Astrocyte of the cerebellum (primary cell): ENCODE measurements around the gene DNAJC11.

Experiments
- DNase-seq: peaks from one replicate; pipeline ENCODE4 v3.0.0-alpha.2; 2011; ENCODE audit warnings: low read depth
- H3K4me3 ChIP-seq: 2 replicates; pipeline ENCODE4 v1.5.1; 2011; ENCODE audit warnings: mild to moderate bottlenecking, low read depth, low read length, moderate library complexity
- in situ Hi-C: cut with HindIII; loops from 2 replicates; pipeline ENCODE4 v1.10.0; 2017; ENCODE audit warnings: low sequenced_read_pairs
- TF ChIP-seq, protein P1 (sequence below): IDR thresholded peaks from 2 replicates; pipeline ENCODE4 v1.5.1; 2012; ENCODE audit warnings: low read length, low read depth, moderate library complexity, mild to moderate bottlenecking; ENCODE audit errors: missing control alignments

Gene DNAJC11

DNA sequence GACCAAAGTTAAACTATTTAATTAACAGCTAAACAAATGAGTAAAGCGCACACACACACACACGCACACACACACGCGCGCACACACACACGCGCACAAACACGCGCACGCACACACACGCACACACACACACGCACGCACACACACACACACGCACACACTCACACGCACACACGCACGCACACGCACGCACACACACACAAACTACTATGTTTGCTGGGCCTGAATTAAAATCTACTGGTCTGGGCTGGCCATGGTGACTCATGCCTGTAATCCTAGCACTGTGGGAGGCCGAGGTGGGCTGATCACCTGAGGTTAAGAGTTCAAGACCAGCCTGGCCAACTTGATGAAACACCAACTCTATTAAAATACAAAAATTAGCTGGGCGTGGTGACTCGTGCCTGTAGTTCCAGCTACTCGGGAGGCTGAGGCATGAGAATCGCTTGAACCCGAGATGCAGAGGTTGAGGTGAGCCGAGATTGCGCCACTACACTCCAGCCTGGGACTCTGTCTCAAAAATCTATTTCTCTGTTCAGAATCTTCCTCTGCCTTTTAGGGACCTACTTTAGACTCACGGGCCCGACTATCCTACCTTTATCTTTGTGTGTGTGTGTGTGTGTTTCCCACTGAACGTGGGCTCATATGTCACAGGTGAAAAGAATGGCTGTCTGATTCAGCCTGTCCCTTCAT lies 37.5 kb upstream of the DNAJC11 start:
- no peak overlapping the region for H3K4me3 ChIP-seq
- no peak for DNase-seq
- TF ChIP-seq, protein P1, sequence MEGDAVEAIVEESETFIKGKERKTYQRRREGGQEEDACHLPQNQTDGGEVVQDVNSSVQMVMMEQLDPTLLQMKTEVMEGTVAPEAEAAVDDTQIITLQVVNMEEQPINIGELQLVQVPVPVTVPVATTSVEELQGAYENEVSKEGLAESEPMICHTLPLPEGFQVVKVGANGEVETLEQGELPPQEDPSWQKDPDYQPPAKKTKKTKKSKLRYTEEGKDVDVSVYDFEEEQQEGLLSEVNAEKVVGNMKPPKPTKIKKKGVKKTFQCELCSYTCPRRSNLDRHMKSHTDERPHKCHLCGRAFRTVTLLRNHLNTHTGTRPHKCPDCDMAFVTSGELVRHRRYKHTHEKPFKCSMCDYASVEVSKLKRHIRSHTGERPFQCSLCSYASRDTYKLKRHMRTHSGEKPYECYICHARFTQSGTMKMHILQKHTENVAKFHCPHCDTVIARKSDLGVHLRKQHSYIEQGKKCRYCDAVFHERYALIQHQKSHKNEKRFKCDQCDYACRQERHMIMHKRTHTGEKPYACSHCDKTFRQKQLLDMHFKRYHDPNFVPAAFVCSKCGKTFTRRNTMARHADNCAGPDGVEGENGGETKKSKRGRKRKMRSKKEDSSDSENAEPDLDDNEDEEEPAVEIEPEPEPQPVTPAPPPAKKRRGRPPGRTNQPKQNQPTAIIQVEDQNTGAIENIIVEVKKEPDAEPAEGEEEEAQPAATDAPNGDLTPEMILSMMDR, result no peak
- in situ Hi-C loops, result no loop called here

DNA sequence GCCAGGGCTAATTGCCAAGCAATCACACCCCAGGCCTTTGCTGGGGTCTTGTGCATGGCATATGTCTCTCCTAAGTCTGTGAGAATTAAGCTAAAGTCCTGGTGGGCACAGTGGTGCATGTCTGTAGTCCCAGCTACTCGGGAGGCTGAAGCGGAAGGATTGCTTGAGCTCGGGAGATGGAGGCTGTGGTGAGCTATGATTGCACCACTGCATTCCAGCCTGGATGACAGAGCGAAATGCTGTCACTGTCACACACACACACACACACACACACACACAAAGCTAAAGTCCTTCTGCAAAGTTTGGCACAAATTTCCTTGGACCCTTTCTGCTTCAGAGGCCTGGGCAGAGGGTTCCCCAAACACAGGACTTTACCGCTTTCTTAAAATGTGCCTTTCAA lies 31.3 kb upstream of the DNAJC11 start:
- TF ChIP-seq, protein P1, result no peak
- in situ Hi-C loops, result no loop called here
- DNase-seq, result no peak
- H3K4me3 ChIP-seq, result no peak overlapping the region

DNA sequence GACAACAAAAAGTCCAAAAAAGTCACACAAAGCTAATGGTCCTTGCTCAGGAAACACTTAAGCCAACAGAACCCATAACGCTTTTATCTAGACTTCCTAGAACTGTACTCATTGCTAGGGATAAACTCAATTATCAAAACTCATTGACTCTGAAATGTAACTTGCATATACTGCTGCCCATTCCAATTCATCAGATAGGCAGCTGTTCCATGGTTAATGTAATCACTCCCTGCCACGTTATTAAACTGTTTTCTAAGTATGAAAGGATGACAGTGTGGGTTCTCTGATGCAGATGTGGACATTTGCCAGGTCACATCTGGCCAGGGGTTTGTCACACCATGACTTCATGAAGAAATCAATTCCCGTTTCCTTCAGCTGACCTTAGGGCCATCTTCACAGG lies 30.3 kb upstream of the DNAJC11 start:
- in situ Hi-C loops, result no loop called here
- TF ChIP-seq, protein P1, result no peak
- no peak overlapping the region for H3K4me3 ChIP-seq
- DNase-seq, result no peak

DNA sequence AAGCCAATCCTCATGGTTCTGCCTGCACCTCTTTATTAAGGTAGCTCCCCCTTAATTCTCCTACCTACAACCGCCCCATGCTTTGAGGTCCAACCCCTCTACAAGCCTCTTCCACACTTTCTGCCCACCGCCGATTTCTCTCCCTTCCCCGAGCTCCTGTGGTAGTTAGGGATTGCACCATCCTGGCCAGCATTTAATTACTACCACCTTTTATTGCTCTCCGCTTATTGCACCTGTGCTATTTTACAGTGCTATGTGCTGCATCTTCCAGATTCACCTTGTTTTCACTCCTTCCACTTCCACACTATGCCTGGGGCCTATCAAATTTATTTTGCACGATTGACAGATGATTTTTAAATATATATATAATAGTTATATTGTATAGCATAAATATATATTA lies 29.3 kb upstream of the DNAJC11 start:
- TF ChIP-seq, protein P1, result no peak
- H3K4me3 ChIP-seq, result no peak overlapping the region
- DNase-seq, result no peak
- in situ Hi-C loops, result no loop called here

DNA sequence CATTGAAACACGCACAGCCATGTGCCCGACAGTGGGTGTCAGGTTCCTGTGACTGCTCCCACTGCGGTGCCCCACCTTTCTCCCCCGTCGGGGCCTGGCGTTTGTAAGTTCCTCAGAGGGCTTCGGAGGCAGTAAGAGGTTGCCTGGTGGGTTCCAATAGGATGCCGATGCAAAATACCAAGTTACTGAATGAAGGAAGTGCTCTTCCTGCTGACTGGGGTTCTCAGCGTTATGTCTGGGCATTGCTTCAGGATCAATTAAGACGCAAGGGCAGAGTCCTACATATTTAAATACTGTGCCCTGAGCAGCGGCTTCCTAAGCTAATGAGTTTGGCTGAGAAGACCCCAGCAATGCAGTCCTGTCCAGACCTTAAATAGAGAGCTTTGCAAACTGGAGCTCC lies 28.9 kb upstream of the DNAJC11 start:
- in situ Hi-C loops, result no loop called here
- no peak overlapping the region for H3K4me3 ChIP-seq
- DNase-seq, result no peak
- TF ChIP-seq, protein P1, result no peak

DNA sequence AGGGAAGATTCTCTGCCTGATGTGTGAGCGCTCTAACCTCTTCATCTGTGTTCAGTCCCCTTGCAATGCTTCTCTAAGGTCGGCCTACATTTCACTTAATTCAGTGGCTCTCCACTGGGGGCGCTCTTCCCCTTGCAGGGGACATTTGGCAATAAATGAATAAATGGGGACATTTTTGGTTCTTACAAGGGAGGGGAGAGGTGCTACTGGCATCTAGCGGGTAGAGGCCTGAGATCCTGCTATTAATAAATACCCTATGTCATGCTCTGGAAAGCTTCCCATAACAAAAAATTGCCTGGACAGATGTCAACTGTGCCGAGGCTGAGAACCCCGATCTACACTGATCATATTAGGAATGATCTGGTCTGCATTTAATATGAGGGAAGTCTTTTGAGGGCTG lies 25.9 kb upstream of the DNAJC11 start:
- no peak for DNase-seq
- TF ChIP-seq, protein P1, result peak; percentile 89
- no peak overlapping the region for H3K4me3 ChIP-seq
- in situ Hi-C loops, result loop anchor here (5.0 kb wide), 1 partner anchor 45 kb away; no protein-coding TSS in a partner anchor

DNA sequence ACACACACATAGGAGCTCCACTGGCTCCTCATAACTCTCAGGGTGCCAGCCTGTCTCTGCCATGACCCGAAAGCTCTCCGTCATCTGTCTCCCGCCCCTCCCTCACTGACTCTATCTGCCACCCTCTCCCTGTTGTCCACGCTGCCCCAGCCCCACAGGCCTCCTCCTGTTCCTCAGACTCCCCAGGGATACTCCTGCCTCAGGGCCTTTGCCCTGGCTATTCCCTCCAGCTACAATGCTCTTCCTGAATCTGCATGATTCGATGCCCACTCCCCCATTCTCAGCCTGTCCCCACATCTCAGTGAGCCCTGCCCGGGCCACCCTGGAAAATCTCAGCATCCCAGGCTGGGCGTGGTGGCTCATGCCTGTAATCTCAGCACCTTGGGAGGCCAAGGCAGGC lies 24.6 kb upstream of the DNAJC11 start:
- TF ChIP-seq, protein P1, result no peak
- no peak for DNase-seq
- in situ Hi-C loops, result loop anchor here (5.0 kb wide), 1 partner anchor 46 kb away; no protein-coding TSS in a partner anchor
- H3K4me3 ChIP-seq, result no peak overlapping the region
